HCT116 (cell line): ENCODE data around the gene TLN1.

Experiments used
- ATF3 ChIP-seq: IDR thresholded peaks from 2 replicates; pipeline ENCODE4 v1.6.1; 2012
- CTCF ChIP-seq, 3 experiments: fragments of 200-600 bp in 1 of 3; sonication (generic) in 1 of 3; IDR thresholded peaks in 2 of 3; conservative IDR thresholded peaks in 1 of 3; 2 replicates each; pipeline ENCODE4 v1.5.1; 2012 to 2017; ENCODE audit warnings: low read depth in 2 of 3, low read length in 2 of 3, antibody characterized with exemption in 1 of 3, borderline replicate concordance in 1 of 3, control low read depth in 1 of 3, mild to moderate bottlenecking in 1 of 3, mixed read lengths in 1 of 3, mixed run types in 1 of 3, moderate library complexity in 1 of 3; ENCODE audit not compliant: insufficient read depth in 1 of 3
- EZH2 ChIP-seq: fragments of 200-600 bp; sonication (generic); IDR thresholded peaks from 2 replicates; pipeline ENCODE4 v1.6.1; 2017; ENCODE audit warnings: antibody characterized with exemption, mixed run types
- MAX ChIP-seq: IDR thresholded peaks from 2 replicates; pipeline ENCODE4 v1.6.1; 2012
- POLR2A ChIP-seq: IDR thresholded peaks from 2 replicates; pipeline ENCODE4 v1.7.0; 2011; ENCODE audit warnings: borderline replicate concordance; ENCODE audit not compliant: insufficient read depth, insufficient read length; ENCODE audit errors: extremely low read depth
- POLR2AphosphoS5 ChIP-seq: IDR thresholded peaks from 2 replicates; pipeline ENCODE4 v1.6.1; 2011; ENCODE audit warnings: mild to moderate bottlenecking, low read depth, low read length, moderate library complexity
- RAD21 ChIP-seq: IDR thresholded peaks from 2 replicates; pipeline ENCODE4 v1.6.1; 2012; ENCODE audit warnings: low read depth, mild to moderate bottlenecking
- SIN3A ChIP-seq: IDR thresholded peaks from 2 replicates; pipeline ENCODE4 v1.6.1; 2012; ENCODE audit warnings: low read depth
- SP1 ChIP-seq: IDR thresholded peaks from 2 replicates; pipeline ENCODE4 v1.6.1; 2012; ENCODE audit warnings: low read depth
- YY1 ChIP-seq: IDR thresholded peaks from 2 replicates; pipeline ENCODE4 v1.6.1; 2011; ENCODE audit warnings: low read length, low read depth, moderate library complexity, mild to moderate bottlenecking; ENCODE audit not compliant: insufficient replicate concordance; ENCODE audit errors: extremely low read depth
- ZBTB33 ChIP-seq: IDR thresholded peaks from 2 replicates; pipeline ENCODE4 v1.6.1; 2011; ENCODE audit warnings: mild to moderate bottlenecking, low read length, moderate library complexity; ENCODE audit not compliant: insufficient replicate concordance; ENCODE audit errors: extremely low read depth

- TF ChIP-seq CTCF (IDR thresholded peaks at IDR 0.05 in 2 of 3, conservative IDR thresholded peaks at IDR 0.05 in 1 of 3; ENCODE audit: borderline replicate concordance in 1 of 3, insufficient read depth in 1 of 3, low read depth in 2 of 3, low read length in 2 of 3): no peak
- no peak for TF ChIP-seq SIN3A
- no peak for TF ChIP-seq POLR2A
- TF ChIP-seq SP1: no peak
- TF ChIP-seq YY1: no peak
- no peak for TF ChIP-seq RAD21
- no peak for TF ChIP-seq POLR2AphosphoS5
- TF ChIP-seq EZH2: no peak
- TF ChIP-seq MAX: no peak
- no peak for TF ChIP-seq ATF3
- no peak for TF ChIP-seq ZBTB33
Measured at GRCh38 chr9:35698231-35698630, 33.8 kb downstream of the TLN1 start.
